Duodenal mucosa (tissue), 2 donors: ENCODE results near the gene ABCG4.

Experiments used
- H3K27ac ChIP-seq: one replicate; pipeline ENCODE4 v1.7.0; 2013; ENCODE audit warnings: low read depth, low read length
- H3K27me3 ChIP-seq, 2 donors: one replicate each; pipeline ENCODE4 v1.7.0; 2013; ENCODE audit warnings: low read length in 2 of 2, control low read depth in 1 of 2; ENCODE audit not compliant: insufficient read depth in 2 of 2, control insufficient read depth in 1 of 2
- H3K36me3 ChIP-seq, 2 donors: one replicate each; pipeline ENCODE4 v1.7.0; 2013; ENCODE audit warnings: low read length in 2 of 2, control low read depth in 1 of 2; ENCODE audit not compliant: insufficient read depth in 2 of 2, control insufficient read depth in 1 of 2
- H3K4me1 ChIP-seq, 2 donors: one replicate each; pipeline ENCODE4 v1.7.0; 2013; ENCODE audit warnings: low read length in 2 of 2, control low read depth in 1 of 2; ENCODE audit not compliant: insufficient read depth in 2 of 2, control insufficient read depth in 1 of 2
- H3K4me3 ChIP-seq, 2 donors: one replicate each; pipeline ENCODE4 v1.7.0; 2013; ENCODE audit warnings: low read length in 2 of 2, low read depth in 1 of 2
- H3K9ac ChIP-seq, 2 donors: one replicate each; pipeline ENCODE4 v1.7.0; 2013; ENCODE audit warnings: low read length in 2 of 2, low read depth in 1 of 2
- H3K9me3 ChIP-seq, 2 donors: one replicate each; pipeline ENCODE4 v1.7.0; 2013; ENCODE audit warnings: low read length in 2 of 2, control low read depth in 1 of 2; ENCODE audit not compliant: control insufficient read depth in 1 of 2

Gene ABCG4

GRCh38 chr11:119202554-119202953, 53.7 kb downstream of the ABCG4 start:
- no peak overlapping the region for H3K4me3 ChIP-seq
- H3K27ac ChIP-seq: no peak overlapping the region
- no peaks in the 10 kb centered on the region for H3K36me3 ChIP-seq
- no peaks in the 10 kb centered on the region for H3K27me3 ChIP-seq
- H3K9ac ChIP-seq: no peak overlapping the region
- no peaks in the 10 kb centered on the region for H3K9me3 ChIP-seq
- peaks cover 8 to 9% of the 10 kb centered on the region in 2 donors for H3K4me1 ChIP-seq

- no peaks in the 10 kb centered on the region for H3K36me3 ChIP-seq
- no peaks in the 10 kb centered on the region for H3K27me3 ChIP-seq
- H3K27ac ChIP-seq: no peak overlapping the region
- H3K9ac ChIP-seq: no peak overlapping the region
- H3K4me1 ChIP-seq: peaks cover 12 to 14% of the 10 kb centered on the region in 2 donors
- H3K4me3 ChIP-seq: no peak overlapping the region
- no peaks in the 10 kb centered on the region for H3K9me3 ChIP-seq
These were observed 55.2 kb downstream of the ABCG4 start for GRCh38 chr11:119204066-119204465.

GRCh38 chr11:119205080-119205479, 56.2 kb downstream of the ABCG4 start:
- no peak overlapping the region for H3K27ac ChIP-seq
- no peaks in the 10 kb centered on the region for H3K27me3 ChIP-seq
- H3K9ac ChIP-seq: peak overlapping the region in 1 of 2 donors; percentile 60
- H3K36me3 ChIP-seq: no peaks in the 10 kb centered on the region
- peak overlapping the region in 1 of 2 donors; percentile 81 for H3K4me3 ChIP-seq
- H3K9me3 ChIP-seq: no peaks in the 10 kb centered on the region
- H3K4me1 ChIP-seq: peaks cover 14 to 18% of the 10 kb centered on the region in 2 donors

GRCh38 chr11:119205574-119206510, 57.0 kb downstream of the ABCG4 start, which contains the start of gene CBL:
CBL (plus strand) TSS chr11:119206339; CDS start chr11:119206418, 79 bp downstream.
- peak within 1 kb of the TSS; percentile 88 to 89 for H3K4me3 ChIP-seq
- peak within 1 kb of the TSS; percentile 66 to 68 for H3K9ac ChIP-seq
- H3K9me3 ChIP-seq: no peaks in the 10 kb centered on the region
- peaks cover 14 to 19% of the 10 kb centered on the region in 2 donors for H3K4me1 ChIP-seq
- peak within 1 kb of the TSS; percentile 96 for H3K27ac ChIP-seq
- no peaks in the 10 kb centered on the region for H3K27me3 ChIP-seq
- H3K36me3 ChIP-seq: no peaks in the 10 kb centered on the region

GRCh38 chr11:119206511-119207414, 57.9 kb downstream of the ABCG4 start:
- Histone ChIP-seq H3K9ac (peak overlapping the region; percentile 66 to 68), H3K27ac (peak overlapping the region; percentile 96), H3K4me3 (peak overlapping the region; percentile 88 to 89)

GRCh38 chr11:119207415-119207960, 58.6 kb downstream of the ABCG4 start:
- Histone ChIP-seq H3K4me1 (peaks cover 14 to 19% of the 10 kb centered on the region in 2 donors), H3K9ac (peak overlapping the region; percentile 58 to 66), H3K4me3 (peak overlapping the region; percentile 88 to 89), H3K27ac (no peak overlapping the region), H3K27me3 (no peaks in the 10 kb centered on the region), H3K36me3 (no peaks in the 10 kb centered on the region), H3K9me3 (no peaks in the 10 kb centered on the region)

More at GRCh38 chr11:119206511-119207414, 57.9 kb downstream of the ABCG4 start:
- H3K4me1 ChIP-seq: peaks cover 14 to 19% of the 10 kb centered on the region in 2 donors
- H3K27me3 ChIP-seq: no peaks in the 10 kb centered on the region
- no peaks in the 10 kb centered on the region for H3K9me3 ChIP-seq
- H3K36me3 ChIP-seq: no peaks in the 10 kb centered on the region

GRCh38 chr11:119209186-119209585, 60.3 kb downstream of the ABCG4 start:
- H3K27ac ChIP-seq: no peak overlapping the region
- no peaks in the 10 kb centered on the region for H3K27me3 ChIP-seq
- no peak overlapping the region for H3K9ac ChIP-seq
- H3K4me1 ChIP-seq: peaks cover 14 to 19% of the 10 kb centered on the region in 2 donors
- no peak overlapping the region for H3K4me3 ChIP-seq
- no peaks in the 10 kb centered on the region for H3K36me3 ChIP-seq
- no peaks in the 10 kb centered on the region for H3K9me3 ChIP-seq

- Histone ChIP-seq H3K4me3 (no peak overlapping the region), H3K9ac (no peak overlapping the region), H3K27ac (no peak overlapping the region), H3K9me3 (no peaks in the 10 kb centered on the region), H3K4me1 (peaks cover 14 to 19% of the 10 kb centered on the region in 2 donors), H3K27me3 (no peaks in the 10 kb centered on the region), H3K36me3 (no peaks in the 10 kb centered on the region)
These were observed 61.2 kb downstream of the ABCG4 start for GRCh38 chr11:119210050-119210449.
